ENCODE data around the gene FCSK. TPM values are rescaled to one million over a fixed set of nuclear protein-coding genes. Genes with fewer than 3 reads are reported as not detected.

Gene FCSK
- total and polyA plus RNA-seq, 2 of the 8 experiments (the other 6 are each of a cell fraction or from before 2014, with no cell fraction given): 4.6 to 5.1 TPM

- Histone ChIP-seq H3K23ac (ENCODE audit: insufficient read length) (no peak overlapping the region), H3K18ac (ENCODE audit: extremely low read depth, low read length) (no peak overlapping the region), H2AK5ac (ENCODE audit: low read depth, low read length) (no peak overlapping the region), H4K8ac (ENCODE audit: extremely low read depth, insufficient read depth, low read length) (peak overlapping the region; percentile 25; the same call in 1 of the 2 replicates), H2BK120ac (replicated peaks; ENCODE audit: low read depth, low read length) (no peak overlapping the region), H3K9ac (replicated peaks in 1 of 4; ENCODE audit: extremely low read depth in 1 of 4, low read depth in 3 of 4, low read length in 3 of 4) (no peak overlapping the region), H3K4me1 (replicated peaks in 1 of 4; ENCODE audit: control insufficient read depth in 3 of 4, insufficient read depth in 4 of 4, low read length in 3 of 4) (peaks cover 0 to 6% (median under 1%) of the 10 kb centered on the region in 4 experiments; a peak in 2 of 7 replicates), H3K36me3 (ENCODE audit: control insufficient read depth in 2 of 4, insufficient read depth in 4 of 4, low read length in 3 of 4) (no peaks in the 10 kb centered on the region), H3K27ac (ENCODE audit: low read depth, low read length) (no peak overlapping the region), H4K5ac (ENCODE audit: insufficient read length, low read depth, low read length) (no peak overlapping the region), H3K79me2 (ENCODE audit: control insufficient read depth in 1 of 2, insufficient read depth in 2 of 2, low read length in 2 of 2) (no peaks in the 10 kb centered on the region), H2AFZ (ENCODE audit: low read length) (no peak overlapping the region), H3K4me3 (ENCODE audit: extremely low read depth in 1 of 4, insufficient read depth in 2 of 4, low read depth in 3 of 4, low read length in 4 of 4) (no peak overlapping the region), H3K9me3 (ENCODE audit: insufficient read depth in 2 of 2, low read depth in 1 of 2, low read length in 1 of 2) (no peaks in the 10 kb centered on the region), H2BK15ac (ENCODE audit: low read length) (no peak overlapping the region), H3K79me1 (ENCODE audit: low read depth, low read length) (no peaks in the 10 kb centered on the region), H3K56ac (replicated peaks; ENCODE audit: insufficient read length, low read depth, low read length) (no peak overlapping the region), H2BK5ac (ENCODE audit: low read depth, low read length) (0 out of 2 replicates have a peak overlapping the region, but pooled peaks have one; percentile 35), H2BK12ac (ENCODE audit: low read depth, low read length) (no peak overlapping the region), H4K91ac (replicated peaks; ENCODE audit: insufficient read length, low read length) (no peak overlapping the region), H3K23me2 (ENCODE audit: low read depth, low read length) (no peaks in the 10 kb centered on the region), H2BK20ac (ENCODE audit: low read length) (no peak overlapping the region), H3K4ac (replicated peaks; ENCODE audit: insufficient read length, low read depth, low read length) (no peak overlapping the region), H3K4me2 (ENCODE audit: insufficient read depth in 1 of 2, low read depth in 2 of 2, low read length in 2 of 2) (no peak overlapping the region), H4K20me1 (replicated peaks in 1 of 2; ENCODE audit: control insufficient read depth in 1 of 2, insufficient read depth in 2 of 2, low read length in 2 of 2) (peaks cover 0 to 2% of the 10 kb centered on the region in 2 experiments), H3K14ac (ENCODE audit: insufficient read length) (no peak overlapping the region), H3K27me3 (replicated peaks in 1 of 4; ENCODE audit: control insufficient read depth in 3 of 4, extremely low read depth in 1 of 4, insufficient read depth in 3 of 4, low read length in 3 of 4) (no peaks in the 10 kb centered on the region)
- no peak for DNase-seq (ENCODE audit: low read depth in 1 of 2, low spot score in 2 of 2)
- WGBS, 2 experiments (ENCODE audit: extremely low coverage in 1 of 2, insufficient coverage in 1 of 2, insufficient read length in 1 of 2, insufficient replicate concordance in 2 of 2, low coverage in 1 of 2, low lambda C conversion rate in 2 of 2, missing lambda C conversion rate in 1 of 2): 94% methylated on average over 21 of the region's 21 CpGs; no CpG with 5 or more reads in 1 of the 2 experiments
- ChIA-PET POLR2A (ENCODE audit: partially characterized antibody) (interaction anchor here (1.1 to 4.2 kb wide), 6 partner anchors 9 to 93 kb away, joined by 3 to 36 read pairs (median 5); partner anchors contain the start of genes COG4 and SF3B3), CTCF (ENCODE audit: partially characterized antibody) (interaction anchor here (0.6 to 13.6 kb wide), 11 partner anchors 8 to 137 kb away, joined by 3 to 180 read pairs (median 5); no protein-coding TSS in a partner anchor)
- no peak for FAIRE-seq
- TF ChIP-seq RNF2 (IDR thresholded peaks at IDR 0.05; ENCODE audit: borderline replicate concordance, low read depth, low read length, missing control alignments, poor library complexity, severe bottlenecking) (no peak), RAD21 (IDR thresholded peaks at IDR 0.05 in 1 of 2, conservative IDR thresholded peaks at IDR 0.05 in 1 of 2; ENCODE audit: low read depth in 2 of 2, low read length in 2 of 2) (peak in 1 of 2 experiments; percentile 25; a peak in 1 of 4 replicates), MAX (IDR thresholded peaks at IDR 0.05) (no peak)
These were observed 19.3 kb downstream of the FCSK start for GRCh38 chr16:70473446-70474319.
